ENCODE data around the gene INAFM2. TPM values are rescaled to one million over a fixed set of nuclear protein-coding genes. Genes with fewer than 3 reads are reported as not detected.
A peak's percentile ranks its signal among the peaks of the same experiment; 100 is the strongest.

The INAFM2 gene
- total RNA-seq, 2 donors from 2014 or later = 63.8 to 79.2 TPM

DNA sequence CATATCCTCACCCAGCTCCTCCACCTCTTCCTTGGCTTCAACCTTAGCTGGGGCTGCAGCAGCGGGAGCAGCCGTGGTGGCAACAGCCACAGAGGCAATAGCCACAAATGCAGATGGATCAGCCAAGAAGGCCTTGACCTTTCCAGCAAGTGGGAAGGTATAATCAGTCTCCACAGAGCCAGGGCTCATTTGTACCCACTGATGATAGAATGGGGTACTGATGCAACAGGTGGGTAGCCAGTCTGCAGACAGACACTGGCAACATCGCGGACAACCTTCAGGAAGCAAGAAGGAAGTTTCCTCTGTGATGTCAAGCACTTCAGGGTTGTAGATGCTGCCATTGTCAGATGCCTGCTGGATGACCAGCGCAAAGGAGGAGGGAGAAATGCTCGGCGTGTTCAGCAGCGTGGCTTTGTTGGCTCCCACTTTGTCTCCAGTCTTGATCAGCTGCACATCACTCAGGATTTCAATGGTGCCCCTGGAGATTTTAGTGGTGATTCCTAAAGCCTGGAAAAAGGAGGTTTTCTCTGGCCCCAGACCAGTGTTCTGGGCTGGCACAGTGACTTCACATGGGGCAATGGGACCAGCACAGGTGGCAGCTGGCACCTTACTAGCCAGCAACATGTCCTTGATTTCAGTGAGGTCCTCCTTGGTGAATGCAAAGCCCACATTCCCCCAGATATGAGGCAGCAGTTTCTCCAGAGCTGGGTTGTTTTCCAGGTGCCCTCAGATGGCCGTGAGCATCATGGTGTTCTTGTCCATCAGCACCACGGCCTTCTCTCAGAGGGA, 10.9 kb upstream of the INAFM2 start:
- no peak for DNase-seq (ENCODE audit: low spot score)

DNA sequence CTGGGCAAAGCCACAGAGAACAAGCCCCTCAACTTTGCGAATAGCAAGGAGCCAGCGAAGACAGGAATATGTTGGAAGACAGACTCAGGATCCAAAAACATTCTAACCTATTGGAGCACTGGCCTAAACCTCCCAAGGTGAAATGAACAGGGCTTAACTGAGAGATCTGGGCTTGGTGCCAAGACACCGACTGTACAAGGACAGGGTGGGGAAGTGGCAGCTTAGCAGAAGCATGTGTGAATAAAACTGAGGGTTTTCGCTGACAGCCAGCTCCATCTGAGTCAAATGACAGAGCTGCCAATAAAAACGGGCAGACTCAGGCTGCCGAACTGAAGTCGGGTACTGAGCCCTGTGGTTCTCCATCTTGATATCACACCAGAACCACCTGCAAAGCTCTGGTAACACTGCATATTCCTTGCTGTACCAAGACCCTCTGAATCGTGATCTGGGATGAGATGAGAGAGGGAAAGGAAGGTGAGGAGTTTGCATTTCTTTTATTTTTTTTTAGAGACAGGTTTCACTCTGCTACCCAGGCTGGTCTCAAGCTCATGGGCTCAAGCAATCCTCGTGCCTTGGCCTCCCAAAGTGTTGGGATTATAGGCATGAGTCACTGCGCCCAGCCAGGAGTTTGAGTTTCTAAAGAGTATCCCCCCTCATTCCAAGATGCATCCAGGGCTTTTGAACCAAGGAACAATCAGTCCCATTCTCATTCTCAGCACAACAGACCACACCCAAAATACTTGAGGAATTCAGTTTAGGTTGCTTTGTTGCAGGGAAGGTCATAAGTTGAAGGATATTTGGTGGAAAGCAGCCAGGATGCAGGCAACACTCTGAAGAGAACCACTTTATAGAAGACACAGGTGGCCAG, 9.7 kb upstream of the INAFM2 start:
- no peak for DNase-seq (ENCODE audit: low spot score)
- TF ChIP-seq, protein P1, sequence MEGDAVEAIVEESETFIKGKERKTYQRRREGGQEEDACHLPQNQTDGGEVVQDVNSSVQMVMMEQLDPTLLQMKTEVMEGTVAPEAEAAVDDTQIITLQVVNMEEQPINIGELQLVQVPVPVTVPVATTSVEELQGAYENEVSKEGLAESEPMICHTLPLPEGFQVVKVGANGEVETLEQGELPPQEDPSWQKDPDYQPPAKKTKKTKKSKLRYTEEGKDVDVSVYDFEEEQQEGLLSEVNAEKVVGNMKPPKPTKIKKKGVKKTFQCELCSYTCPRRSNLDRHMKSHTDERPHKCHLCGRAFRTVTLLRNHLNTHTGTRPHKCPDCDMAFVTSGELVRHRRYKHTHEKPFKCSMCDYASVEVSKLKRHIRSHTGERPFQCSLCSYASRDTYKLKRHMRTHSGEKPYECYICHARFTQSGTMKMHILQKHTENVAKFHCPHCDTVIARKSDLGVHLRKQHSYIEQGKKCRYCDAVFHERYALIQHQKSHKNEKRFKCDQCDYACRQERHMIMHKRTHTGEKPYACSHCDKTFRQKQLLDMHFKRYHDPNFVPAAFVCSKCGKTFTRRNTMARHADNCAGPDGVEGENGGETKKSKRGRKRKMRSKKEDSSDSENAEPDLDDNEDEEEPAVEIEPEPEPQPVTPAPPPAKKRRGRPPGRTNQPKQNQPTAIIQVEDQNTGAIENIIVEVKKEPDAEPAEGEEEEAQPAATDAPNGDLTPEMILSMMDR (IDR thresholded peaks at IDR 0.05) = no peak
- ATAC-seq (ENCODE audit: insufficient number of reproducible peaks, low FRiP score, low read depth) = peak; percentile 35

More for the DNA sequence above, 10.9 kb upstream of the INAFM2 start:
- peaks cover 4 to 15% of the 10 kb centered on the region in 2 donors for H3K4me1 ChIP-seq (ENCODE audit: control insufficient read depth in 1 of 2, low read depth in 2 of 2)
- no peaks in the 10 kb centered on the region for H3K27me3 ChIP-seq (replicated peaks; ENCODE audit: insufficient read depth)
- H3K4me3 ChIP-seq = no peak overlapping the region
- TF ChIP-seq, protein P1 (IDR thresholded peaks at IDR 0.05) = no peak
- no peak overlapping the region for H3K27ac ChIP-seq
- H3K9me3 ChIP-seq = no peaks in the 10 kb centered on the region
- no peaks in the 10 kb centered on the region for H3K36me3 ChIP-seq
- ATAC-seq (ENCODE audit: insufficient number of reproducible peaks, low FRiP score, low read depth) = no peak

DNA sequence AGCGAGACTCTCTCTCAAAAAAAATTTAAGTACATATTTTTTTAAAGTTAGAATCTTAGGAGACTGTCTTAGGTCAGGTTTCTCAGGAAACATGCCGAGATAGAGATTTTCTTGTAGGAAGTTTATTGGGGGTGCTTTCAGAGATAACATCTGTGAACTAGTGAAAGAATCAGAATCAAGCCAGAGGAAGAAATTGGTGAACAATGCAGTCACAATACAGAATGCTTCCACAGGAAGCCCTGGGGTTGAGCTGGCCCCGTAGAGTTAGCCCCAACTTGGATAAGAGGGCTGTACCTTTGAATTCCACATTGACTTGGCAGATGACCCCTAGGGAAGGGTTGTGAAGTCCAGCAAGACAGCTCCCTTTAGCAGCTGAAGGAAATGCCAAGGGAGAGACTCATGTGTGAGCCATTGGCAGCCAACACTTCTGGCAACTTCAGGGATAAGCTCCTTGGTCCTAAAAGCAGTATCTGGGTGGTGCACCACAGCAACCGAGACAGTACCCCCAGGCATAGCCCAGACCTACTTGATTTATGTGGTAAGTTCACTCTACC, 8.7 kb upstream of the INAFM2 start:
- H3K4me1 ChIP-seq (ENCODE audit: control insufficient read depth in 1 of 2, low read depth in 2 of 2) = peaks cover 4 to 15% of the 10 kb centered on the region in 2 donors
- no peak for ATAC-seq (ENCODE audit: insufficient number of reproducible peaks, low FRiP score, low read depth)
- no peak overlapping the region for H3K27ac ChIP-seq
- H3K4me3 ChIP-seq = no peak overlapping the region
- no peak for DNase-seq (ENCODE audit: low spot score)
- H3K36me3 ChIP-seq = no peaks in the 10 kb centered on the region
- TF ChIP-seq, protein P1 (IDR thresholded peaks at IDR 0.05) = no peak
- H3K27me3 ChIP-seq (replicated peaks; ENCODE audit: insufficient read depth) = no peaks in the 10 kb centered on the region
- no peaks in the 10 kb centered on the region for H3K9me3 ChIP-seq

More for the DNA sequence above, 9.7 kb upstream of the INAFM2 start:
- H3K4me1 ChIP-seq (ENCODE audit: control insufficient read depth in 1 of 2, low read depth in 2 of 2) = peaks cover 4 to 15% of the 10 kb centered on the region in 2 donors
- no peaks in the 10 kb centered on the region for H3K27me3 ChIP-seq (replicated peaks; ENCODE audit: insufficient read depth)
- no peaks in the 10 kb centered on the region for H3K9me3 ChIP-seq
- no peaks in the 10 kb centered on the region for H3K36me3 ChIP-seq
- H3K27ac ChIP-seq = no peak overlapping the region
- H3K4me3 ChIP-seq = no peak overlapping the region

DNA sequence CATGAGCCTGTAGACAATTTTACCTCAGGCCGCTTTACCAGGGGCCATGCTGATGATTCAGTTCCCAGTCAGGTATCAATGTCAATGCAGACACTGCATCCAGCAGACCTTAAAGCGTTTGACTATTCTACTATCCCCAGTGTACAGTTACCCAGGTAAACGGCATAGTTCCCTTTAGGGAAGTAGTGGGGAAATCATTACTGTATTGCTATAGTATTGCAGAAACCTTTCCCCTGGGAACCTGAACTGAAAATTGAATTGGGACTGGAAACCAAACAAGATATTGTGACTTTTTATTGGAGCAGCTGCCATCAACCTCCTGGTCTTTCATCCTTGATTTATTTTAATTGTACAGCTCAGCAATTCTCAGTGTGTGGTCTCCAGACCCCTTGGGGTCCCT, 6.6 kb upstream of the INAFM2 start:
- Histone ChIP-seq H3K36me3 (no peaks in the 10 kb centered on the region), H3K4me3 (no peak overlapping the region), H3K9me3 (no peaks in the 10 kb centered on the region), H3K27me3 (replicated peaks; ENCODE audit: insufficient read depth) (no peaks in the 10 kb centered on the region), H3K4me1 (ENCODE audit: control insufficient read depth in 1 of 2, low read depth in 2 of 2) (peaks cover 4 to 18% of the 10 kb centered on the region in 2 donors), H3K27ac (no peak overlapping the region)
- DNase-seq (ENCODE audit: low spot score) (no peak), ATAC-seq (ENCODE audit: insufficient number of reproducible peaks, low FRiP score, low read depth) (no peak)
- TF ChIP-seq, protein P1 (IDR thresholded peaks at IDR 0.05) = no peak

DNA sequence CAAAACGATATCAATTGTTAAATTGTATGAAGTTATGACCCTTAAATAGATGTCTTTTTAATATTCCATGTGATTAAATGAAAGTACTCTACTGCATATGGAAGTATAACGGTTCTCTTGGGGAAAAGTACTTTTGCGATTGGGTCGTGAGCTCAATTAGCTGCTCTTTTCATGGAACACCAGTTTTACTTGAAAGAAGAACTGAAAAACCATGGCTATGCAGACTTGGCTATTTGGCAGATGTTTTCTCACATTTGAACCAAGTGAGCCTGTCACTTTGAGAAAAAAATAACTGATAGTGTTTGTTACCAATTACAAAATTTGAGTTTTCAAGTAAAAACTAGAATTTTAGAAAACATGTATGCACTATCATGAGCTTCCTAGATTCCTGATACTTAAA, 5.9 kb upstream of the INAFM2 start:
- Histone ChIP-seq H3K4me1 (ENCODE audit: control insufficient read depth in 1 of 2, low read depth in 2 of 2) (peaks cover 4 to 24% of the 10 kb centered on the region in 2 donors), H3K27ac (no peak overlapping the region), H3K4me3 (no peak overlapping the region), H3K27me3 (replicated peaks; ENCODE audit: insufficient read depth) (no peaks in the 10 kb centered on the region), H3K36me3 (no peaks in the 10 kb centered on the region), H3K9me3 (no peaks in the 10 kb centered on the region)
- DNase-seq (ENCODE audit: low spot score) (no peak), ATAC-seq (ENCODE audit: insufficient number of reproducible peaks, low FRiP score, low read depth) (no peak)
- TF ChIP-seq, protein P1 (IDR thresholded peaks at IDR 0.05) = no peak

All from thoracic aorta (tissue), 2 donors.